Stimulated activated CD8-positive, alpha-beta memory T cell treated with anti-CD3 and anti-CD28 coated beads, Interleukin-2, amount 100 ng/mL, for 48 hours (primary cell): ENCODE measurements around the gene SHISAL2B.
"Not testable (repeated sequence)": the region's sequence is repeated elsewhere in the genome, so short reads cannot be mapped to it uniquely, and the experiment has no call there.

Experiments
- DNase-seq, 2 donors: peaks; one replicate each; pipeline ENCODE4 v3.0.0-alpha.2; 2020; ENCODE audit warnings: low read depth in 2 of 2

SHISAL2B gene

DNA sequence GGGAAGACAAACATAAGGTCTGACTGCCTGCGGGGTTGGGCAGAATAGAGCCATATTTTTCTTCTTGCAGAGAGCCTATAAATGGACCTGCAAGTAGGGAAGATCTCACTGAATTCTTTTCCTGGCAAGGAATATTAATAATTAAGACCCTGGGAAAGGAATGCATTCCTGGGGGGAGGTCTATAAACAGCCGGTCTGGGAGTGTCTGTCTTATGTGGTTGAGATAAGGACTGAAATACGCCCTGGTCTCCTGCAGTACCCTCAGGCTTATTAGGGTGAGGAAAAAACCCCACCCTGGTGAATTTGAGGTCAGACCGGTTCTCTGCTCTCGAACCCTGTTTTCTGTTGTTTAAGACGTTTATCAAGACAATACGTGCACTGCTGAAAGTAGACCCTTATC, 6.1 kb downstream of the SHISAL2B start:
- not testable (repeated sequence) for DNase-seq

- DNase-seq = no peak
These were observed 10.5 kb downstream of the SHISAL2B start for GRCh38 chr5:64700765-64701164.

DNA sequence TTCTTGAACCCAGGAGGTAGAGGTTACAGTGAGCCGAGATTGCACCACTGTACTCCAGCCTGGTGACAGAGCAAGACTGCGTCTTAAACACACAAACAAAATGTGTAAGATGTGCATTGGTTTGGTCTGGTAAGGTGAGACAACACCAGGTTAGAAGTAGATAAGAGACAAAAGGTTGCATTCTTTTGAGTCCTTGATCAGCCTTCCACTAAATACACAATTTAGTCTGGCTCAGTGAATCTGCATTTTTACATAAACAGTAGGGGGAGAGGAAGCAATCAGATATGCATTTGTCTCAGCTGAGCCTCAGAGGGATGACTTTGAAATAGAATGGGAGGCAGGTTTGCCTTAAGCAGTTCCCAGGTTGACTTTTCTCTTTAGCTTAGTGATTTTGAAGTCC, 15.8 kb downstream of the SHISAL2B start:
- not testable (repeated sequence) for DNase-seq

- no peak for DNase-seq
These were observed 16.9 kb downstream of the SHISAL2B start for GRCh38 chr5:64707191-64707590.

DNA sequence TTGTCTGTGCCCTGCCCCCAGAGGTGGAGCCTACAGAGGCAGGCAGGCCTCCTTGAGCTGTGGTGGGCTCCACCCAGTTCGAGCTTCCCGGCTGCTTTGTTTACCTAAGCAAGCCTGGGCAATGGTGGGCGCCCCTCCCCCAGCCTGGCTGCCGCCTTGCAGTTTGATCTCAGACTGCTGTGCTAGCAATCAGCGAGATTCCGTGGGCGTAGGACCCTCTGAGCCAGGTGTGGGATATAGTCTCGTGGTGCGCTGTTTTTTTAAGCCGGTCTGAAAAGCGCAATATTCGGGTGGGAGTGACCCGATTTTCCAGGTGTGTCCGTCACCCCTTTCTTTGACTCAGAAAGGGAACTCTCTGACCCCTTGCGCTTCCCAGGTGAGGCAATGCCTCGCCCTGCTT, 24.2 kb downstream of the SHISAL2B start:
- DNase-seq = not testable (repeated sequence)

DNA sequence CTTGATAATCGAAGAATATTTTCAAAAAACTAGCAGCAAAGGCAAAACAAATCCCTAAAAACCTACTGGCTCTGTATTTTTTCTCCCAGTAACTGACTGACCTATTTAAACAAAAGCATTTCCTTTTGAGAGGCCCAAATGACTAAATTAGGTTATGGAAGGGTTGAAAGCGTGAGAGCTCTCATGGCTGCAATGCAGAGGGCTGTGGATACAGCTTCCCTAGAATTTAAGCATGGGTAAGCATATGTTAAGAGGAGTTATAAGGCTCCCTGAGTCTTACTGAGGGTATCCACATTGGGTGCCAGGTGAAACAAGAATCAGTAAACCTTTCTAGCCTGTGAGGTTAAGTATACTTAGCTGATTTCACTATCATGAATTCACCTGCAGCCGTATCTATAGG, 32.3 kb downstream of the SHISAL2B start:
- DNase-seq = no peak

DNA sequence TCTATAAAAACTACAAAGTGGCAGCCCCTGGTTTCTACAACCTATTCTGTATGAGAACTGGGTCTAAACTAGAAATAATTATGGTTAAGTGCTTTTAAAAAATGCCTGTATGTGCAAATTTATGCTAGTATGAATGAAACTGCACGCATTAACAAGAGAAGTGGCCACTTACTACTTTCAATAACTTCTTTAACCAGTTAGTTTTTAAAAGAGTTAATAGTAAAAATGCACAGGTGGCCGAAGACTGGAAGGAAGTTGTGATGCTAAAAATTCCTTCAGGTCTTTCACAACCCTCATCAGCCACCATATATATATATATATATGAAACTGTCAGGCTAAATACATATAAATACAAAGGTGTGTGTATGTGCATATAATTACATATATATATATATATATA, 36.8 kb downstream of the SHISAL2B start:
- DNase-seq = no peak

DNA sequence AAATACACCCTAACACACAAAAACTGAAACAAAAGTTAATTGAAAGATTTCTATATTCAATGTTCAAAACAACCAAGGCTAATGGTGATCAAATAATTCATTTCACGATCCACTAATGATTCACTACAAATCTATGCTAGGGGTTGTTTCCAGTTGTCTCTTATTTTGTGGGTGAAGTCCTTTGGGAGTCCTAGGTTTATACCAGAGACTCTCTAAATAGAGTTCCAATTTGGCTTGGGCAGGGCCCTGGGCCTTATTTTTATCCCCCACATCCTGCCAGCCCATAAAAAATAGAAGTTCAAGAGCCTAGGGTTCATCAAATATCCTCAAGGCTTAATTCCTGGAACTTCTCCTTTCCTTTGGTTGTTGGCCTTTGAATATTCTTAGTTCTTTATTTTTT, 52.1 kb downstream of the SHISAL2B start:
- DNase-seq = no peak

- no peak for DNase-seq
These were observed 52.5 kb downstream of the SHISAL2B start for GRCh38 chr5:64742821-64743220.

DNA sequence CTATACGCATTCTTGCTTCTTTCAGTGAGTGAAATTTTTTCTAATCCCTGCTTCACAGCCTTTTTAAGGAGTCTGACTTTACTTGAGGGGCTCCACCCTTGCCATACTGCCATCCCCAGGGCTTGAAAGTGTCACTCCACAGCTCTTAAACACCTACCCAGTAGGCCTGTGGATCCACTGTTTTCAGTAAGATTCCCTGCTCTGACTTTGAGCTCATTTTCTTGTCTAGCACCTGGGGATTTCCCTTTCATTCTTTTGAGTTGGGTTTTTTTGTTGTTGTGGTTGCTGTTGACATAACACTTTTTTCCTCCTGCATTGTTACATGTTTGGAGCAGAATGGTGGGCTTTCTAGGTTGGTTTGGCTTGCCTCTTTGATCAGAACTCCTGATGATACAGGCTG, 54.6 kb downstream of the SHISAL2B start:
- DNase-seq = no peak

DNA sequence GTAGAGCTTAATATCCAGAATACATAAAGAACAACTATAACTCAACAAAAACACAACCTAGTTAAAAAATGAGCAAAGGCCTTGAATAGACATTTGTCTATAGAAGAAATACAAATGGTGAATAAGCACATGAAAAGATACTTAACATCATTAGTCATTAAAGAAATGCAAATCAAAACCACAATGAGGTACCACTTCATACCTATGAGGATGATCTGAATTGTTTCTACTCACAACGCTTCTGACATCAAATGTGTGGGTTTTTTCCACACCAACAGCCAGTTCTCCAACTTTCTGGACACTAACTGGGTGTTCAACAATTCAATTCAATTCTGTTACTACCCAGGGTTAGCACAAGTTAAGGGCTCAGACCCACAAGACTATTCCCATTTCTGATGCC, 56.1 kb downstream of the SHISAL2B start:
- DNase-seq = no peak

- DNase-seq = no peak
These were observed 59.1 kb downstream of the SHISAL2B start for GRCh38 chr5:64749385-64749784.

- DNase-seq = no peak
These were observed 63.8 kb downstream of the SHISAL2B start for GRCh38 chr5:64754066-64754465.

- DNase-seq = no peak
These were observed 68.6 kb downstream of the SHISAL2B start for GRCh38 chr5:64758901-64759300.

GRCh38 chr5:64759960-64760660, 69.8 kb downstream of the SHISAL2B start:
- DNase-seq = no peak

DNA sequence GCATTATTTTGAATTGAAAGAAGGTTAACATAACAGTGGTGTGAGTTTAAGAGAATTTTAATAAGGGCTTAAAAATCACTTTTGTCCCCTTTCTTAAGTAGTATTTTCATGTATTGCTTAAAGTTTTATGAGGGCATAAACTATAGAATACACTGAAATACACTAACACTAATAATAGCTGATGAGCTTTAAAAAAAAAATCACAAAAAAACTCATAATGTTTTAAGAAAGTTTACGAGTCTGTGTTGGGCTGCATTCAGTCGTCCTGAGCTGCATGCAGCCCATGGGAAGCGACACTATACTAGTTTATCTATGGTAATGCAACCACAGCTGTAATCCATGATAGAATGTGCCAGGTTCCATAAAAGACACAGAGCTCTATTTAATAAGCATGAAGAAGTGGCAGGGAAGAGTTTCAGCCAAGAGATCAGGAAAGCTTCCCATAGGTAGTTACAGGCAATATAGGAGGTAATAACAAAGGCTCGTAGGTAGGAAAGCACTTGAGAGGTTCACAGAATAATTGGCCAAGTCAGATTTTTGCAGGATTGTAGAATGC, 73.7 kb downstream of the SHISAL2B start:
- no peak for DNase-seq

DNA sequence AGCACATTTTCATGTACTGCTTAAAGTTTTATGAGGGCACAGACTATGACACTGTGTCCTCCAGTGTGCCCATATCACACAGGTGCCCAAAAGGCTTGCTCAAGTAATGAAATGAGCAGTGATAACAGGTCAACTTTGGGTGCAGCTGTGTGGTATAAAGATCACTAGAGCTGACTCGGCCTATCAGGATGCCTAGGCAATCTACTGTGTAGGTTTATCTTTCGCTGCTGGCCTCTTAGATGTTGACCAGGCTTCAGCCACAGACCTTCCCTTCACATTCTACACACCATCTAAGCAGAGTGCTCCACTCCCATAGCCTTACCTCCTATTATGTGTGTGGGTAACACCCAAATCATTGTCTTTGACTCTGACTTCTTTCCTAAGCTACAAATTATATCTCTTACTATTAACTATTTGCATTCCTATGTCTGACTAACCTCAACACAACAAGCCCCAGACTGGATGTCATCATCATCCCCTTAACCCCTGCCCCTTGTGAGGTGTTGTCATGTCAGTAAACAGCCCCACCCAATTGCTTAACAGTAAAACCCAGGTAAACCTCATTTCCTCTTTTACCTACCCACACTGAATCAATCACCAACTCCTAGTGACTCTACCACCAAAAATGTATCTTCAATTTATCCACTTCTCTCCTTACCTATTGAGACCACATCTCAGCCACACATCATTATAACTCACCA, 75.7 kb downstream of the SHISAL2B start:
- DNase-seq = no peak

- no peak for DNase-seq
These were observed 76.6 kb downstream of the SHISAL2B start for GRCh38 chr5:64766941-64767340.
